ENCODE data around the gene SH2D1A. TPM values are rescaled to one million over a fixed set of nuclear protein-coding genes. Genes with fewer than 3 reads are reported as not detected.

The SH2D1A gene
- total RNA-seq, 2 donors from 2014 or later: 40.7 to 47.1 TPM

DNA sequence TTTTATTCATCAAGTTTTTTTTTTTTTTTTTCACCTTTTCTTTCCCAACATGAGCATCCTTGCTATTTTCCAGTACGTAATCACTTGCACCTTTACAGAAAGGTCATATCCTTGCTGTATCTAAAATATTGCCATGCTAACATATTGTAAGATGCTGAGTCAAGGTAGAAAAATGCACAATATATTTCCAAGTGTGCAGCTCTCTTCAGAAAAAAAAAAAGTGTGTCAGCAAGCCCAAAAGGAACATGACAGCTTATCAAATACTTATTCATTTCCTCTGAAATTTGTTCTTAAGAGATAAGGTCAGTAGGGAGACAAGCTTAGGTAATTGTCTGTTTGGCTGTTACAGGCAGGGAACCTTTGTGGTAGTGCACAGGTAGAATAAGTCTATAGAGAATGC is 27.0 kb downstream of the SH2D1A start:
- ATAC-seq (replicated peaks in 1 of 2): no peak
- Mint-ChIP-seq H3K4me1 (ENCODE audit: low read depth) (no peaks in the 10 kb centered on the region), H3K27me3 (ENCODE audit: low read depth) (peaks cover 6% of the 10 kb centered on the region), H3K9me3 (no peaks in the 10 kb centered on the region), H3K4me3 (no peak overlapping the region), H3K36me3 (ENCODE audit: insufficient read depth in 2 of 2) (peaks cover 0 to 7% of the 10 kb centered on the region in 2 donors), H3K27ac (no peak overlapping the region)
- no peak for DNase-seq

- Mint-ChIP-seq H3K27me3 (ENCODE audit: low read depth) (peaks cover 15% of the 10 kb centered on the region), H3K27ac (no peak overlapping the region), H3K4me1 (ENCODE audit: low read depth) (peaks cover 11% of the 10 kb centered on the region), H3K36me3 (ENCODE audit: insufficient read depth in 2 of 2) (peaks cover 0 to 3% of the 10 kb centered on the region in 2 donors), H3K9me3 (no peaks in the 10 kb centered on the region), H3K4me3 (no peak overlapping the region)
- ATAC-seq (replicated peaks in 1 of 2) (no peak), DNase-seq (no peak)
Observed at GRCh38 chrX:124378643-124379042, 32.3 kb downstream of the SH2D1A start.

- H3K27ac Mint-ChIP-seq: no peak overlapping the region
- peaks cover 0 to 3% of the 10 kb centered on the region in 2 donors for H3K36me3 Mint-ChIP-seq (ENCODE audit: insufficient read depth in 2 of 2)
- no peak overlapping the region for H3K4me3 Mint-ChIP-seq
- no peaks in the 10 kb centered on the region for H3K9me3 Mint-ChIP-seq
- peaks cover 18% of the 10 kb centered on the region for H3K27me3 Mint-ChIP-seq (ENCODE audit: low read depth)
- ATAC-seq (replicated peaks in 1 of 2) (no peak), DNase-seq (no peak)
- peaks cover 20% of the 10 kb centered on the region for H3K4me1 Mint-ChIP-seq (ENCODE audit: low read depth)
Observed at GRCh38 chrX:124383354-124383753, 37.0 kb downstream of the SH2D1A start.

GRCh38 chrX:124386401-124386800 is 40.0 kb downstream of the SH2D1A start:
- Mint-ChIP-seq H3K4me1 (ENCODE audit: low read depth) (peaks cover 11% of the 10 kb centered on the region), H3K9me3 (no peaks in the 10 kb centered on the region), H3K4me3 (no peak overlapping the region), H3K27ac (no peak overlapping the region), H3K27me3 (ENCODE audit: low read depth) (peaks cover 9% of the 10 kb centered on the region), H3K36me3 (ENCODE audit: insufficient read depth in 2 of 2) (no peaks in the 10 kb centered on the region)
- DNase-seq (no peak), ATAC-seq (replicated peaks in 1 of 2) (no peak)

- peaks cover 9% of the 10 kb centered on the region for H3K27me3 Mint-ChIP-seq (ENCODE audit: low read depth)
- DNase-seq (peak; percentile 58 to 61), ATAC-seq (replicated peaks in 1 of 2) (peak in 1 of 2 donors; percentile 40)
- H3K4me1 Mint-ChIP-seq (ENCODE audit: low read depth): peaks cover 26% of the 10 kb centered on the region
- peak overlapping the region; percentile 40 for H3K27ac Mint-ChIP-seq
- no peaks in the 10 kb centered on the region for H3K36me3 Mint-ChIP-seq (ENCODE audit: insufficient read depth in 2 of 2)
- H3K4me3 Mint-ChIP-seq: no peak overlapping the region
- H3K9me3 Mint-ChIP-seq: no peaks in the 10 kb centered on the region
Observed at GRCh38 chrX:124388562-124388961, 42.2 kb downstream of the SH2D1A start.

DNA sequence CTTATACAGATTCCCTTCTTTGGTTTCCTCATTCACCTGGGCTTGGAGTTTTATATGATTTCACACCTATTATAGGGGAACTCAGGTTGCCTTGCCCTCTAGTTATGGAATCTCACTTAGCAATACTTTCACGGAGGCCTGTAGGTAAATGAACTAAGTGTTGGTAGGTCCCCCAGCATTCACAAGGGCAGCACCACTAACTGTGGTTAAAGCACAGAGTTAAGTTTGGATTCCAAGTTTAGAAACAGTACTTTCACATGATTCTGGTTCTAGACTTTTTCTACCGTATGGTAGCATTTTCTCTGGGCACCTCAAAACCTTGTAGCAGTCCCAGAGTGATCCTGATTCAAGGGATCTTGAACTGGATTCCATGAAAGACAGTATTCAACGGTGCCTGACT is 46.4 kb downstream of the SH2D1A start:
- Mint-ChIP-seq H3K36me3 (ENCODE audit: insufficient read depth in 2 of 2) (peaks cover 0 to 1% of the 10 kb centered on the region in 2 donors), H3K27ac (no peak overlapping the region), H3K4me1 (ENCODE audit: low read depth) (peaks cover 46% of the 10 kb centered on the region), H3K9me3 (no peaks in the 10 kb centered on the region), H3K4me3 (no peak overlapping the region), H3K27me3 (ENCODE audit: low read depth) (no peaks in the 10 kb centered on the region)
- no peak for DNase-seq
- no peak for ATAC-seq (replicated peaks in 1 of 2)

GRCh38 chrX:124393238-124393637 is 46.9 kb downstream of the SH2D1A start:
- H3K27me3 Mint-ChIP-seq (ENCODE audit: low read depth): no peaks in the 10 kb centered on the region
- H3K36me3 Mint-ChIP-seq (ENCODE audit: insufficient read depth in 2 of 2): peaks cover 0 to 1% of the 10 kb centered on the region in 2 donors
- peak overlapping the region; percentile 6 to 57 for H3K4me3 Mint-ChIP-seq
- H3K27ac Mint-ChIP-seq: peak overlapping the region; percentile 92
- H3K4me1 Mint-ChIP-seq (ENCODE audit: low read depth): peaks cover 42% of the 10 kb centered on the region
- no peaks in the 10 kb centered on the region for H3K9me3 Mint-ChIP-seq
- DNase-seq (no peak), ATAC-seq (replicated peaks in 1 of 2) (peak; percentile 64 to 78)

DNA sequence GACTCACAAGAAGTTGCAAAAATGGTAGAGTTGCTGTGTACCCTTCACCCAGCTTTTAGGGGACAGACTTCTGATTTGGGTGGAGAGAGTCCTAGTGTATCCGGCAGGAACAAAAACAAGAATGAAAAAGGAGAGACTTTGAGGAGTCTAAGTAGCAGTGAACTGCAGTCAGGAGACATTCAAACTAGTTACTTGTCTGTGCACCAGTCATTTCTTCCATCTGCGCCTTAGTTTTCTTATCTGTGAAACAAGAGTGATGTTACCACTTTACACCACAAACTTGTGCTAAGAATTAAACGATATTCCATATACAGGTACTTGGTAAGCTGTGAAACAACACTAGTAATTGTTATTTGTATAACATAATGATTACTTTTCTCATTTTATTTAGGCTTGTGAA is 47.3 kb downstream of the SH2D1A start:
- peak overlapping the region; percentile 6 to 57 for H3K4me3 Mint-ChIP-seq
- H3K27me3 Mint-ChIP-seq (ENCODE audit: low read depth): no peaks in the 10 kb centered on the region

DNA sequence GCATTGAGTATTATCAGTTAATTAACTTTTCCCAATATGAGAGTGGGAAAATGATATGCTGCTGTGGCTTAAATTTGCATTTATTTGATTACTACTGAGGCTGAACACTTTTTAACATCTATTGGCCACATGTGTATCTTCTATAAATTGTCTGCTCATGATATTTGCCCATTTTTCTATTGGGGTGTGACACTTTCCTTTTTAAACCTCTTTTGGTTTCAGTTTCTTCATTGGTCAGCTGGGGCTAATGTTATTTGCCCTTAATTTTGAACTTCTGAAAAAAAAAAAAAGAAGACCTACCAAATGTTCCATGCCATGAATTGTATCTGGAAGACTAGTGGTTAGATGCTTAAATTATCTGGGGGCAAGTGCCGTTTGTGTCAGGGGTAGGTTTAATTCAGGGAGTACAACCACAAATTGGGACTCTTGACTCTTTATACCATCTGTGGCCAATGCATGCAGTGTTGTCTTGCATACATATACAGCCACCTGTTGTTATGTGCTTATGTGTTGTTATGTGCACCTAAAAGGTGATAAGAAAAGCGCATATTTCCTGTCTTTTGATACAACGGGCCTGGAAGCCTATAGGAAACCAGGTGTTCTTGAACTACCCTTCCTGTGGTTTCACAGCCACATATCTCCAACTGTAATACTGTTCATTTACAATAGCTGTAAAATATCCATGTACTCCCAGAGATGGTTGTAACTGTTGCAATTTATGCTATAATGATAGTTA is 49.0 kb downstream of the SH2D1A start:
- Mint-ChIP-seq H3K4me3 (peak overlapping the region; percentile 39 to 44), H3K36me3 (ENCODE audit: insufficient read depth in 2 of 2) (peaks cover 0 to 1% of the 10 kb centered on the region in 2 donors), H3K9me3 (no peaks in the 10 kb centered on the region), H3K27me3 (ENCODE audit: low read depth) (no peaks in the 10 kb centered on the region), H3K27ac (no peak overlapping the region), H3K4me1 (ENCODE audit: low read depth) (peaks cover 40% of the 10 kb centered on the region)
- ATAC-seq (replicated peaks in 1 of 2): no peak
- DNase-seq: no peak

More for the DNA sequence above, 47.3 kb downstream of the SH2D1A start:
- ATAC-seq (replicated peaks in 1 of 2): peak; percentile 59 to 68
- no peak for DNase-seq
- H3K4me1 Mint-ChIP-seq (ENCODE audit: low read depth): peaks cover 40% of the 10 kb centered on the region
- H3K27ac Mint-ChIP-seq: peak overlapping the region; percentile 92
- peaks cover 0 to 1% of the 10 kb centered on the region in 2 donors for H3K36me3 Mint-ChIP-seq (ENCODE audit: insufficient read depth in 2 of 2)
- H3K9me3 Mint-ChIP-seq: no peaks in the 10 kb centered on the region

DNA sequence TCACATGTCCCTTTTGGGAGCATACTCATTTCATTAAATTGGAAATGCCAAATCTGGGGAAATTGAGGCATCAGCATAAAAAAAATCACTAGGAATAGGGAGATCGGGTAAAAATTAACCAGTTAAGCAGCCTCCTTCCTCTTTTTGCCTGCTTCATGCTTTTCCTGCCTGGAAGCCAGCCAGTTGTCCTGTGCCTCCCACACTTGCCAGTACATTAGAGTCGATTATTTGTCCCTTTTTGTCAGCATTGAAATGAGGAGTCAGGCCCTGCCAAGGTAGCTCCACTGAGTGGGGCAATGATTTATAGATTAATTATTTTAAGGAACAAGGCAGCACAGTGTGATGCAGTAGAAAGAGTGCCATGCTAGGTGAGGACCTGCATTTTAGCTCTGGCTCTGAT is 55.3 kb downstream of the SH2D1A start:
- ATAC-seq (replicated peaks in 1 of 2) (no peak), DNase-seq (no peak)
- H3K4me1 Mint-ChIP-seq (ENCODE audit: low read depth): peaks cover 18% of the 10 kb centered on the region
- no peak overlapping the region for H3K4me3 Mint-ChIP-seq
- no peak overlapping the region for H3K27ac Mint-ChIP-seq
- peaks cover 0 to 2% of the 10 kb centered on the region in 2 donors for H3K36me3 Mint-ChIP-seq (ENCODE audit: insufficient read depth in 2 of 2)
- peaks cover 23% of the 10 kb centered on the region for H3K27me3 Mint-ChIP-seq (ENCODE audit: low read depth)
- no peaks in the 10 kb centered on the region for H3K9me3 Mint-ChIP-seq

DNA sequence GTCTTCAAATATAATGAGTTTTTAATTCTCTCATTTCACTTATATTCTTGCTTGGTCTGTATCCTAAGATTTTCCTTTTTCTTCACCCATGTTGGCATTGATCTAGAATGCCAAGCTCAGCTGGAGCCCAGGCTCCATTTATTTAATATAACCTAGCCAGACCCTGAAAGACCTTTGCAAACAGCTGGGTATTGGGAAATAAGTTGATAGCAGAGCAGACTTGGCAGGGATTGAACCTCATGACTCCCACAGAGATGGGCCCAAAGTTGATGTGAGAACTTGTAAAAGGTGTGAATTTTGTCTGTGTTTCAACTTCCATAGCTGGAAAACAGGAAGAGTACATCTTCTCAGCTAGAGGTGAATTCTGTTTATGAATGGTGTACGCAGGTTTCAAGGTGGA is 59.5 kb downstream of the SH2D1A start:
- peaks cover 19% of the 10 kb centered on the region for H3K4me1 Mint-ChIP-seq (ENCODE audit: low read depth)
- no peaks in the 10 kb centered on the region for H3K9me3 Mint-ChIP-seq
- H3K27ac Mint-ChIP-seq: peak overlapping the region; percentile 60

GRCh38 chrX:124406294-124407014 is 60.1 kb downstream of the SH2D1A start:
- Mint-ChIP-seq H3K9me3 (no peaks in the 10 kb centered on the region), H3K4me3 (peak overlapping the region in 1 of 2 donors; percentile 29), H3K27me3 (ENCODE audit: low read depth) (peaks cover 21% of the 10 kb centered on the region), H3K27ac (no peak overlapping the region), H3K4me1 (ENCODE audit: low read depth) (peaks cover 19% of the 10 kb centered on the region), H3K36me3 (ENCODE audit: insufficient read depth in 2 of 2) (peaks cover 0 to 2% of the 10 kb centered on the region in 2 donors)
- ATAC-seq (replicated peaks in 1 of 2): peak; percentile 96 to 99
- peak; percentile 72 to 78 for DNase-seq

More for the DNA sequence above, 59.5 kb downstream of the SH2D1A start:
- no peak overlapping the region for H3K4me3 Mint-ChIP-seq
- H3K36me3 Mint-ChIP-seq (ENCODE audit: insufficient read depth in 2 of 2): peaks cover 0 to 2% of the 10 kb centered on the region in 2 donors
- ATAC-seq (replicated peaks in 1 of 2): no peak
- peaks cover 23% of the 10 kb centered on the region for H3K27me3 Mint-ChIP-seq (ENCODE audit: low read depth)
- no peak for DNase-seq

DNA sequence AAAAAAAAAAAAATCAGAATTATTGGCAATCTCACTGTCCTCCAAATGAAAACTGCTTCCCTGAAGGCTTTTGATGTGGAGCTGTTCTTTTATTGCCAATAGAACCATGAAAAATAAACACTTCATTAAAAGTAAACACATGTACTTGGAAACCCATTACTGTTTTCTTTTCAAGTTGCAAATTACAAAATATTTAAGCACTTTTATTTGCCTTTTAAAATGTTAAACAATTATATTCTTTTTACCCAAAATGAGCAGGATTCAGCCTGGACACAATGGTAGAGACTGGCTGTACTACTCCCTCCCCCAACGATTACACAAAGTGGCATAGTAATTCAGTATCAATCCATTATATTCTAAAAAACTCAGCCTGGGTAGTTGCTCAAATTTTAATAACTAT is 60.9 kb downstream of the SH2D1A start:
- peaks cover 0 to 2% of the 10 kb centered on the region in 2 donors for H3K36me3 Mint-ChIP-seq (ENCODE audit: insufficient read depth in 2 of 2)
- ATAC-seq (replicated peaks in 1 of 2) (no peak), DNase-seq (no peak)
- no peaks in the 10 kb centered on the region for H3K9me3 Mint-ChIP-seq
- H3K27me3 Mint-ChIP-seq (ENCODE audit: low read depth): peaks cover 19% of the 10 kb centered on the region
- H3K4me1 Mint-ChIP-seq (ENCODE audit: low read depth): peaks cover 19% of the 10 kb centered on the region
- no peak overlapping the region for H3K4me3 Mint-ChIP-seq
- no peak overlapping the region for H3K27ac Mint-ChIP-seq
